ENCODE results near the gene FBXW4. TPM values are rescaled to one million over a fixed set of nuclear protein-coding genes. Genes with fewer than 3 reads are reported as not detected.

FBXW4 gene
- total and polyA plus RNA-seq, 2 of the 8 experiments (the other 6 are each of a cell fraction or from before 2014, with no cell fraction given), result 29.0 to 32.8 TPM

GRCh38 chr10:101709359-101710058 is 14.5 kb upstream of the FBXW4 start:
- H2BK5ac ChIP-seq (ENCODE audit: low read depth, low read length), result no peak overlapping the region
- H3K79me1 ChIP-seq (ENCODE audit: low read depth, low read length), result no peaks in the 10 kb centered on the region
- H3K9me3 ChIP-seq (ENCODE audit: insufficient read depth in 2 of 2, low read depth in 1 of 2, low read length in 1 of 2), result no peaks in the 10 kb centered on the region
- H3K56ac ChIP-seq (replicated peaks; ENCODE audit: insufficient read length, low read depth, low read length), result no peak overlapping the region
- H2AFZ ChIP-seq (ENCODE audit: low read length), result no peak overlapping the region
- DNase-seq (ENCODE audit: low read depth in 1 of 2, low spot score in 2 of 2) (no peak), FAIRE-seq (no peak)
- H2BK20ac ChIP-seq (ENCODE audit: low read length), result no peak overlapping the region
- TF ChIP-seq BRCA1 (IDR thresholded peaks at IDR 0.05; ENCODE audit: low read depth, low read length) (no peak), PHF8 (conservative IDR thresholded peaks at IDR 0.05; ENCODE audit: low read depth, low read length) (no peak), SAP30 (IDR thresholded peaks at IDR 0.05; ENCODE audit: insufficient read depth, insufficient replicate concordance, low read length) (no peak), RFX5 (IDR thresholded peaks at IDR 0.05; ENCODE audit: borderline replicate concordance, low read depth, low read length) (no peak), ASH2L (IDR thresholded peaks at IDR 0.05; ENCODE audit: low read length) (no peak), SP1 (IDR thresholded peaks at IDR 0.05; ENCODE audit: low read depth, low read length) (no peak), BACH1 (IDR thresholded peaks at IDR 0.05; ENCODE audit: low read length) (no peak), NANOG (IDR thresholded peaks at IDR 0.05; ENCODE audit: insufficient read depth, low read depth, low read length, poor library complexity, severe bottlenecking) (no peak), E2F6 (IDR thresholded peaks at IDR 0.05) (no peak), NRF1 (IDR thresholded peaks at IDR 0.05; ENCODE audit: low read depth, low read length) (no peak), SP4 (IDR thresholded peaks at IDR 0.05; ENCODE audit: low read length) (no peak), KDM5A (IDR thresholded peaks at IDR 0.05; ENCODE audit: low read length) (no peak)
- no peaks in the 10 kb centered on the region for H4K20me1 ChIP-seq (replicated peaks in 1 of 2; ENCODE audit: control insufficient read depth in 1 of 2, insufficient read depth in 2 of 2, low read length in 2 of 2)
- H3K23me2 ChIP-seq (ENCODE audit: low read depth, low read length), result no peaks in the 10 kb centered on the region
- H2BK12ac ChIP-seq (ENCODE audit: low read depth, low read length), result no peak overlapping the region
- H3K4me1 ChIP-seq (replicated peaks in 1 of 4; ENCODE audit: control insufficient read depth in 3 of 4, insufficient read depth in 4 of 4, low read length in 3 of 4), result no peaks in the 10 kb centered on the region
- no peak overlapping the region for H3K18ac ChIP-seq (ENCODE audit: extremely low read depth, low read length)
- no peak overlapping the region for H2AK5ac ChIP-seq (ENCODE audit: low read depth, low read length)
- no peak overlapping the region for H4K91ac ChIP-seq (replicated peaks; ENCODE audit: insufficient read length, low read length)
- no peak overlapping the region for H3K9ac ChIP-seq (replicated peaks in 1 of 4; ENCODE audit: extremely low read depth in 1 of 4, low read depth in 3 of 4, low read length in 3 of 4)
- H3K36me3 ChIP-seq (ENCODE audit: control insufficient read depth in 2 of 4, insufficient read depth in 4 of 4, low read length in 3 of 4), result no peaks in the 10 kb centered on the region
- no peak overlapping the region for H2BK15ac ChIP-seq (ENCODE audit: low read length)
- H3K4ac ChIP-seq (replicated peaks; ENCODE audit: insufficient read length, low read depth, low read length), result no peak overlapping the region
- 82% methylated on average over 9 of the region's 9 CpGs; no CpG with 5 or more reads in 1 of the 2 experiments for whole genome bisulfite sequencing, 2 experiments (ENCODE audit: extremely low coverage in 1 of 2, insufficient coverage in 1 of 2, insufficient read length in 1 of 2, insufficient replicate concordance in 2 of 2, low coverage in 1 of 2, low lambda C conversion rate in 2 of 2, missing lambda C conversion rate in 1 of 2)
- H3K4me3 ChIP-seq (ENCODE audit: extremely low read depth in 1 of 4, insufficient read depth in 2 of 4, low read depth in 3 of 4, low read length in 4 of 4), result no peak overlapping the region
- no peaks in the 10 kb centered on the region for H3K27me3 ChIP-seq (replicated peaks in 1 of 4; ENCODE audit: control insufficient read depth in 3 of 4, extremely low read depth in 1 of 4, insufficient read depth in 3 of 4, low read length in 3 of 4)
- no peak overlapping the region for H3K27ac ChIP-seq (ENCODE audit: low read depth, low read length)
- no peaks in the 10 kb centered on the region for H3K79me2 ChIP-seq (ENCODE audit: control insufficient read depth in 1 of 2, insufficient read depth in 2 of 2, low read length in 2 of 2)
- H4K8ac ChIP-seq (ENCODE audit: extremely low read depth, insufficient read depth, low read length), result no peak overlapping the region
- H3K23ac ChIP-seq (ENCODE audit: insufficient read length), result no peak overlapping the region
- H2BK120ac ChIP-seq (replicated peaks; ENCODE audit: low read depth, low read length), result no peak overlapping the region
- POLR2A ChIA-PET (ENCODE audit: partially characterized antibody), result no interaction called here
- H3K4me2 ChIP-seq (ENCODE audit: insufficient read depth in 1 of 2, low read depth in 2 of 2, low read length in 2 of 2), result no peak overlapping the region
- H3K14ac ChIP-seq (ENCODE audit: insufficient read length), result no peak overlapping the region
- CTCF ChIA-PET (ENCODE audit: partially characterized antibody), result interaction anchor here (0.6 to 2.1 kb wide), 9 partner anchors 9 to 1601 kb away, joined by 3 to 10 read pairs (median 4); no protein-coding TSS in a partner anchor
- H4K5ac ChIP-seq (ENCODE audit: insufficient read length, low read depth, low read length), result no peak overlapping the region

All from H1 (cell line).